ENCODE data around the gene RBM23. TPM values are rescaled to one million over a fixed set of nuclear protein-coding genes. Genes with fewer than 3 reads are reported as not detected.
"Not testable (repeated sequence)": the region's sequence is repeated elsewhere in the genome, so short reads cannot be mapped to it uniquely, and the experiment has no call there.

Gene RBM23
- total RNA-seq, 2 donors from 2014 or later = 77.3 to 88.9 TPM

DNA sequence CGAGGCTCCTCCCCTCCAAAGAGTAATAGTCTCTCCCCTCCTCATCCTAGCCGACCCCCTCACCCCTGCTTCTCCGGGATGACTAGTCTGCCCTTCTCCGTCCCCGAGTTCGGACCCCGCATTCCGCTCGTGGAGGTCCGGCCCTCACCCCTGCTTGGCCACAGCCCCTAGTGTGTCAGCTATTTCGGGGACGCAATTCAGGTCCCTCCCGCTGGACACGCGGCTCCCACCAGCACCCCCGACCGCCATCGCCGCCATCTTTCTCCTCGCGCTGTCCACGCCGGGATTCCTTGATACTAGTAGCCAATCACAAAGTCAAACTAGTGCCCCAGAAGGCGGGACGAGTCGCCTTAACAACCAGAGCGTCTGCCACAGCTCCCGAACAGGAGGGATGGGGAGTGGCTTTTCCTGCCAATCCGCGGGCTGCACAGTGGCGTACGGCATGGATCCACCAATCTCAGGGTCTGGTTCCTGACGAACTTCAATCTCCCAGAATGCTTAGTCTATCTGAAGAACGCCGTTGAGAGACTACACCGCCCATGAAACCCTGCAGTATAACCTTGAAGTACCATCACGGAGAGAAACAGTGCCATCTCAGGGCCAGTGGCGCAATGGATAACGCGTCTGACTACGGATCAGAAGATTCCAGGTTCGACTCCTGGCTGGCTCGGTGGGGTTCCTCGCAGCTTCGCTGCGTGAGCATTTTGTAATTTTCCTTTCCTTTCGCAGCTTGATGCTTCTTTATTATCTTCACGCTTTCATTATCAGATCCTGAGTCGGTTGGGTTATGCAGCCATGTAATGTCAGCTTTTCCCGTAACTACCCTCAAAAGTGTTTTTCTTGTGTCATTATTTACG, 10.4 kb upstream of the RBM23 start, which contains the start of gene PRMT5:
PRMT5 (minus strand) TSS at position 273 of the 857 bp plus-strand sequence; CDS start at position 258, 15 bp downstream.
- DNase-seq (peak; percentile 91 to 95 (median 92)), ATAC-seq (peak; percentile 97)
- H3K36me3 Mint-ChIP-seq (ENCODE audit: low read depth) = peaks cover 3% of the 10 kb centered on the region
- H3K9me3 ChIP-seq (ENCODE audit: control insufficient read depth, low read length, poor library complexity, severe bottlenecking) = no peaks in the 10 kb centered on the region
- no peak within 1 kb of the TSS for H3K4me3 Mint-ChIP-seq
- H3K27ac Mint-ChIP-seq = no peak within 1 kb of the TSS
- H3K27me3 Mint-ChIP-seq = no peaks in the 10 kb centered on the region
- peaks cover 11% of the 10 kb centered on the region for H3K4me1 Mint-ChIP-seq

DNA sequence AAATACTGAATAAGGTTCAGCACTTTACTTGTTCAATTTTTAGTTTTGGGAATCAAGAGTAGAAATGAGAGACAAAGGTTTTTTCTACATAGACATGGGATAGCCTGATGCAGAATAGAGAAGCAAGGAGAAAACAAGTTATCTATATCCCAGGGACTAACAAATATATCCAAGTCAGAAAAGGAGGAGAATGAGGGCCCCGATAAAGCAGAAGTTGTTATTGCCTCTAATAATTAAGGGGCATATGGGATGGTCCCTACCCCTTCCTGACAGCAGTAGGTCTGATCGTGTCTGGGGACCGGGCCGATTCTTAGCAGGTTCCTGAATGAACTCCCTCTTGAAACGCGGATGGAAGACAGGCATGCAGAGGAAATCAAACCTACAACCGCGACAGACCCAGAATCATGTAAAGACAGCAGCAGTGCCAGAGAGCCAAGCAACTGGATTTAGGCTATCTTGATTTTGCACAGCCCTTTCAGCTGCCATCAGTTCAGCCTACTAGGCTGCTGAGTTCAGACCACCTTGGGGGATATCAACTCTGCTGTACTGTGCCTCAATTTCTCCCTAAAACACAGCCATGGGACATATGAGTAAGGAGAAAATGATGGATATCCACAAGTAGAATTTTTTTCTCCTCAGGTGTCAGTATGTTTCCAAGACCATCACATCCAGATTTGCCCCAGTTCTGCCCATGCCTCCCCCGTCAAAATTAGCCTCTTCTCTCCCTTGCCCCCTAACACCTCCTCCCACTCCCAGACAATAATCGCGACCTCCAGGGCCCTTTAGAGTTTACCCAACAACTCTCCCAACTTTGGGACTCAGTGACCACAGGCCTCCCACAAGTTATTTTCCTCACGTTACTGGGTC, 9.5 kb upstream of the RBM23 start:
- ATAC-seq (no peak), DNase-seq (no peak)
- H3K36me3 Mint-ChIP-seq (ENCODE audit: low read depth) = peaks cover 3% of the 10 kb centered on the region
- peaks cover 11% of the 10 kb centered on the region for H3K4me1 Mint-ChIP-seq
- H3K9me3 ChIP-seq (ENCODE audit: control insufficient read depth, low read length, poor library complexity, severe bottlenecking) = no peaks in the 10 kb centered on the region
- no peak overlapping the region for H3K4me3 Mint-ChIP-seq
- H3K27me3 Mint-ChIP-seq = no peaks in the 10 kb centered on the region
- H3K27ac Mint-ChIP-seq = no peak overlapping the region

DNA sequence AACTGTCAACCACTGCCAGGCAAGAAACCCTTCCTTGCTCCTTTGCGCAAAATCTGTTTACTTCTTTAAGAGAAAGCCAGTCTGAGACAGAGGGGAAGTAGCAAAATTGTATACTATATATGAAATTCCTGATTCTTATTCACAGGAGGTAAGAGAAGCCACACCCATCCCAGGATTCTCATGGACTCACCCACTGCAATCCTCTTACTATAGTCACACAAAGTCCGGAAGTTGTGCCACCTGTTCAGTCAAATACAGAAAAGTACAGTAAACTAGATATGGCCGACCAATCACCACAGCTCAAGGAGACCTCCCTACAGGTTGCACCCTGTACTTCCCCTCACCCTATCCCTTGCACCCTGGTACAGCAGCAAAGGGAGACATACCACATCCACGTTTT, 7.4 kb upstream of the RBM23 start:
- Mint-ChIP-seq H3K27me3 (no peaks in the 10 kb centered on the region), H3K4me3 (no peak overlapping the region), H3K4me1 (peaks cover 12% of the 10 kb centered on the region), H3K27ac (no peak overlapping the region), H3K36me3 (ENCODE audit: low read depth) (peaks cover 9% of the 10 kb centered on the region)
- no peak for ATAC-seq
- H3K9me3 ChIP-seq (ENCODE audit: control insufficient read depth, low read length, poor library complexity, severe bottlenecking) = no peaks in the 10 kb centered on the region
- no peak for DNase-seq

GRCh38 chr14:22925513-22925912, 6.6 kb upstream of the RBM23 start:
- H3K36me3 Mint-ChIP-seq (ENCODE audit: low read depth) = peaks cover 12% of the 10 kb centered on the region
- no peak overlapping the region for H3K27ac Mint-ChIP-seq
- H3K9me3 ChIP-seq (ENCODE audit: control insufficient read depth, low read length, poor library complexity, severe bottlenecking) = no peaks in the 10 kb centered on the region
- H3K4me3 Mint-ChIP-seq = no peak overlapping the region
- DNase-seq = no peak
- no peaks in the 10 kb centered on the region for H3K27me3 Mint-ChIP-seq
- no peak for ATAC-seq
- H3K4me1 Mint-ChIP-seq = peaks cover 15% of the 10 kb centered on the region

GRCh38 chr14:22923746-22924145, 4.8 kb upstream of the RBM23 start:
- Mint-ChIP-seq H3K4me3 (no peak overlapping the region), H3K36me3 (ENCODE audit: low read depth) (peaks cover 12% of the 10 kb centered on the region), H3K4me1 (peaks cover 21% of the 10 kb centered on the region), H3K27me3 (no peaks in the 10 kb centered on the region), H3K27ac (no peak overlapping the region)
- ATAC-seq (no peak), DNase-seq (no peak)
- no peaks in the 10 kb centered on the region for H3K9me3 ChIP-seq (ENCODE audit: control insufficient read depth, low read length, poor library complexity, severe bottlenecking)

- Mint-ChIP-seq H3K27me3 (no peaks in the 10 kb centered on the region), H3K4me3 (no peak overlapping the region), H3K36me3 (ENCODE audit: low read depth) (peaks cover 12% of the 10 kb centered on the region), H3K4me1 (peaks cover 23% of the 10 kb centered on the region), H3K27ac (no peak overlapping the region)
- ATAC-seq (no peak), DNase-seq (no peak)
- H3K9me3 ChIP-seq (ENCODE audit: control insufficient read depth, low read length, poor library complexity, severe bottlenecking) = no peaks in the 10 kb centered on the region
Observed at GRCh38 chr14:22922294-22922693, 3.3 kb upstream of the RBM23 start.

DNA sequence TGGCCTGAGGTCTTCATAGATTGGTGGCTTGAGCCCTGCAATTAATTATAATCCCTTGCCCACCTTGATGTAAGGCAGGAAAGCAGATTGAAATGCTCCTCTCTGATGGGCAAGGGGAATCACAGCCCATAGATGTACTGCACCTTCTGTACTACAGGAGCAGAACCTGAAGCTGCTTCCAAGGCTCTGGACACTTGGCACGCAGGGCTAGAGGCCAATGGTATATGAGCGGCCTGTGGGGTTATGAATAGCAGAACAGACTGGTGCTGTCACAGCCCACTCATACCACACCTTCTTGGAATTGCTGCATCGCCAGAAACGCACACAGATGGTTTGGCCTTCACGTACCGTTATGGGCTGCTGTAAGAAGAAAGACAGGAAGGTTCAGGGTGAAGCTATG, 1.7 kb upstream of the RBM23 start:
- peaks cover 8% of the 10 kb centered on the region for H3K36me3 Mint-ChIP-seq (ENCODE audit: low read depth)

DNA sequence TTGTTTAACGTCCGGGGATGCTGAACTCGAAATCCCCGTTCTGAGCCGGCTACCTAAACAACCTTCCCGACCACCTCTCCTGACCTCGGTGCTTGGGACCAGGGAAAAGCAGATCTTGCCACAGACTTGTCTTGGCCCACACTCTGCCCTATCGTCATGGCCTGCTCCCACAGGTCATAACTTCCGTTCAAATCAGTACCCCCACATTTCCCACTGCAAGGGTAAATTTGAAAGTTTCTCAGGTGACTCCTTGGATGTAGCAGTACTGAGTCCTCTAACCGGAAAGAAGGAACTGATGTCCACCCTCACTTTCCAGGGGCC, 612 bp upstream of the RBM23 start:
- no peaks in the 10 kb centered on the region for H3K27me3 Mint-ChIP-seq

More for the DNA sequence above, 1.7 kb upstream of the RBM23 start:
- Mint-ChIP-seq H3K4me3 (no peak overlapping the region), H3K4me1 (peaks cover 27% of the 10 kb centered on the region), H3K27ac (peak overlapping the region; percentile 100), H3K27me3 (no peaks in the 10 kb centered on the region)
- DNase-seq = no peak
- H3K9me3 ChIP-seq (ENCODE audit: control insufficient read depth, low read length, poor library complexity, severe bottlenecking) = no peaks in the 10 kb centered on the region
- no peak for ATAC-seq

GRCh38 chr14:22915886-22916521, 2.9 kb downstream of the RBM23 start:
- H3K27ac Mint-ChIP-seq = peak overlapping the region; percentile 100
- H3K4me1 Mint-ChIP-seq = peaks cover 27% of the 10 kb centered on the region

More for the DNA sequence above, 612 bp upstream of the RBM23 start:
- no peaks in the 10 kb centered on the region for H3K9me3 ChIP-seq (ENCODE audit: control insufficient read depth, low read length, poor library complexity, severe bottlenecking)
- ATAC-seq (no peak), DNase-seq (no peak)
- H3K4me3 Mint-ChIP-seq = peak overlapping the region; percentile 94
- H3K36me3 Mint-ChIP-seq (ENCODE audit: low read depth) = peaks cover 8% of the 10 kb centered on the region
- H3K27ac Mint-ChIP-seq = peak overlapping the region; percentile 100
- H3K4me1 Mint-ChIP-seq = peaks cover 29% of the 10 kb centered on the region

DNA sequence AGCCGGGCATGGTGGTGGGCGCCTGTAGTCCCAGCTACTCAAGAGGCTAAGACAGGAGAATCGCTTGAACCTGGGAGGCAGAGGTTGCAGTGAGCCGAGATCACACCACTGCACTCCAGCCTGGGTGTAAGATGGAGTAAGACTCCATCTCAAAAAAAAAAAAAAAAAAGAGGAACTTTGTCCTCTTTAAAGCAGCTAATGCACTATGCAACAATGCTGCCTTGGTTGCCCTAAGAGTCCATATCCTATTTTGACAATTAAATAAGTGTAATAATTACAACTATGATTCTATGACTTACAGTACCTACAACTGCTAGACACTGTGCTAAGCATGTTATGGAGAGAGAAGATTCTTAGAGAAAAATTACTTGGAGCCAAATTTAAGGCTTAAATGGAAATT, 4.1 kb downstream of the RBM23 start:
- DNase-seq; H3K4me3 Mint-ChIP-seq; H3K9me3 ChIP-seq (ENCODE audit: control insufficient read depth, low read length, poor library complexity, severe bottlenecking); ATAC-seq; H3K27ac Mint-ChIP-seq; H3K27me3 Mint-ChIP-seq; H3K36me3 Mint-ChIP-seq (ENCODE audit: low read depth): not testable (repeated sequence)
- H3K4me1 Mint-ChIP-seq = peaks cover 27% of the 10 kb centered on the region

More at GRCh38 chr14:22915886-22916521, 2.9 kb downstream of the RBM23 start:
- DNase-seq (no peak), ATAC-seq (no peak)
- no peaks in the 10 kb centered on the region for H3K27me3 Mint-ChIP-seq
- no peaks in the 10 kb centered on the region for H3K36me3 Mint-ChIP-seq (ENCODE audit: low read depth)
- H3K9me3 ChIP-seq (ENCODE audit: control insufficient read depth, low read length, poor library complexity, severe bottlenecking) = no peaks in the 10 kb centered on the region
- H3K4me3 Mint-ChIP-seq = no peak overlapping the region

GRCh38 chr14:22910916-22911315, 8.0 kb downstream of the RBM23 start:
- no peak overlapping the region for H3K27ac Mint-ChIP-seq
- H3K27me3 Mint-ChIP-seq = no peaks in the 10 kb centered on the region
- H3K36me3 Mint-ChIP-seq (ENCODE audit: low read depth) = peaks cover 9% of the 10 kb centered on the region
- no peak for ATAC-seq
- no peak overlapping the region for H3K4me3 Mint-ChIP-seq
- H3K9me3 ChIP-seq (ENCODE audit: control insufficient read depth, low read length, poor library complexity, severe bottlenecking) = no peaks in the 10 kb centered on the region
- DNase-seq = no peak
- H3K4me1 Mint-ChIP-seq = peaks cover 13% of the 10 kb centered on the region

GRCh38 chr14:22908601-22909000, 10.3 kb downstream of the RBM23 start:
- H3K9me3 ChIP-seq (ENCODE audit: control insufficient read depth, low read length, poor library complexity, severe bottlenecking) = no peaks in the 10 kb centered on the region
- Mint-ChIP-seq H3K4me3 (no peak overlapping the region), H3K4me1 (peaks cover 11% of the 10 kb centered on the region), H3K27ac (peak overlapping the region; percentile 39), H3K36me3 (ENCODE audit: low read depth) (peaks cover 14% of the 10 kb centered on the region), H3K27me3 (no peaks in the 10 kb centered on the region)
- DNase-seq = no peak
- ATAC-seq = no peak

- H3K36me3 Mint-ChIP-seq (ENCODE audit: low read depth) = peaks cover 14% of the 10 kb centered on the region
- ATAC-seq = no peak
- H3K4me1 Mint-ChIP-seq = peaks cover 11% of the 10 kb centered on the region
- no peaks in the 10 kb centered on the region for H3K27me3 Mint-ChIP-seq
- no peaks in the 10 kb centered on the region for H3K9me3 ChIP-seq (ENCODE audit: control insufficient read depth, low read length, poor library complexity, severe bottlenecking)
- no peak overlapping the region for H3K27ac Mint-ChIP-seq
- no peak for DNase-seq
- H3K4me3 Mint-ChIP-seq = no peak overlapping the region
Observed at GRCh38 chr14:22907429-22907828, 11.5 kb downstream of the RBM23 start.
